Tibial nerve (tissue), 4 donors: ENCODE results near the gene ATP5F1C. TPM values are rescaled to one million over a fixed set of nuclear protein-coding genes. Genes with fewer than 3 reads are reported as not detected.

Experiments
- DNase-seq, 2 donors: peaks; one replicate each; pipeline ENCODE4 v3.0.0-alpha.2; 2019; ENCODE audit warnings: low spot score in 2 of 2
- H3K27ac ChIP-seq, 4 donors: fragments of 200-600 bp; sonication (generic) in 3 of 4; one replicate each; pipeline ENCODE4 v1.5.1; 2017 to 2019; ENCODE audit warnings: mild to moderate bottlenecking in 1 of 4
- H3K27me3 ChIP-seq, 2 donors: fragments of 200-600 bp; sonication (generic) in 1 of 2; one replicate each; pipeline versions ENCODE4 v1.5.1 to v1.6.0; 2017 to 2019
- H3K36me3 ChIP-seq, 3 donors: fragments of 200-600 bp; sonication (generic); one replicate each; pipeline ENCODE4 v1.5.1; 2018 to 2019
- H3K4me1 ChIP-seq, 4 donors: fragments of 200-600 bp; sonication (generic) in 3 of 4; one replicate each; pipeline ENCODE4 v1.5.1; 2017 to 2019
- H3K4me3 ChIP-seq, 4 donors: fragments of 200-600 bp; sonication (generic) in 3 of 4; one replicate each; pipeline ENCODE4 v1.5.1; 2017 to 2019; ENCODE audit warnings: mild to moderate bottlenecking in 1 of 4, moderate library complexity in 1 of 4
- H3K9me3 ChIP-seq, 4 donors: fragments of 200-600 bp; sonication (generic) in 3 of 4; one replicate each; pipeline ENCODE4 v1.5.1; 2017 to 2019
- EP300 ChIP-seq, 2 donors: sonication (generic); formaldehyde crosslinking; IDR thresholded peaks; one replicate each; pipeline ENCODE4 v1.6.1; 2017; ENCODE audit warnings: antibody characterized with exemption in 2 of 2, mild to moderate bottlenecking in 1 of 2
- POLR2A ChIP-seq, 2 donors: fragments of 450-650 bp; IDR thresholded peaks; one replicate each; pipeline ENCODE4 v1.6.1; 2017; ENCODE audit warnings: antibody characterized with exemption in 2 of 2, mild to moderate bottlenecking in 2 of 2, moderate library complexity in 2 of 2
- WGBS, 2 donors: methylation state at CpG; one replicate each; pipeline ENCODE4 v1.1.5; 2018; 5-methylcytosine and 5-hydroxymethylcytosine counted together
- total RNA-seq, 4 donors: library from RNA; depleted of rRNA; stranded (reverse); fragments of >200 nt; gene quantifications; one replicate each; pipeline ENCODE4 v1.1.0, GENCODE V29; 2016
- TF ChIP-seq, protein P1 (sequence below), 5 experiments: fragments of 200-600 bp in 3 of 5; fragments of 450-650 bp in 2 of 5; sonication (generic) in 3 of 5; IDR thresholded peaks; one replicate each; pipeline ENCODE4 v1.5.1; 2016 to 2019; ENCODE audit warnings: antibody characterized with exemption in 5 of 5, mild to moderate bottlenecking in 3 of 5, moderate library complexity in 2 of 5

The ATP5F1C gene
- total RNA-seq, 4 donors from 2014 or later: 138 to 224 (median 171) TPM

GRCh38 chr10:7813481-7813880, 25.5 kb downstream of the ATP5F1C start:
- H3K9me3 ChIP-seq: no peaks in the 10 kb centered on the region
- peaks cover 0 to 5% (median 0%) of the 10 kb centered on the region in 3 donors for H3K36me3 ChIP-seq
- no peaks in the 10 kb centered on the region for H3K27me3 ChIP-seq
- peaks cover 0 to 6% (median 0%) of the 10 kb centered on the region in 4 donors for H3K4me1 ChIP-seq
- TF ChIP-seq EP300 (IDR thresholded peaks at IDR 0.05) (no peak), POLR2A (IDR thresholded peaks at IDR 0.05) (no peak)
- TF ChIP-seq, protein P1, sequence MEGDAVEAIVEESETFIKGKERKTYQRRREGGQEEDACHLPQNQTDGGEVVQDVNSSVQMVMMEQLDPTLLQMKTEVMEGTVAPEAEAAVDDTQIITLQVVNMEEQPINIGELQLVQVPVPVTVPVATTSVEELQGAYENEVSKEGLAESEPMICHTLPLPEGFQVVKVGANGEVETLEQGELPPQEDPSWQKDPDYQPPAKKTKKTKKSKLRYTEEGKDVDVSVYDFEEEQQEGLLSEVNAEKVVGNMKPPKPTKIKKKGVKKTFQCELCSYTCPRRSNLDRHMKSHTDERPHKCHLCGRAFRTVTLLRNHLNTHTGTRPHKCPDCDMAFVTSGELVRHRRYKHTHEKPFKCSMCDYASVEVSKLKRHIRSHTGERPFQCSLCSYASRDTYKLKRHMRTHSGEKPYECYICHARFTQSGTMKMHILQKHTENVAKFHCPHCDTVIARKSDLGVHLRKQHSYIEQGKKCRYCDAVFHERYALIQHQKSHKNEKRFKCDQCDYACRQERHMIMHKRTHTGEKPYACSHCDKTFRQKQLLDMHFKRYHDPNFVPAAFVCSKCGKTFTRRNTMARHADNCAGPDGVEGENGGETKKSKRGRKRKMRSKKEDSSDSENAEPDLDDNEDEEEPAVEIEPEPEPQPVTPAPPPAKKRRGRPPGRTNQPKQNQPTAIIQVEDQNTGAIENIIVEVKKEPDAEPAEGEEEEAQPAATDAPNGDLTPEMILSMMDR (IDR thresholded peaks at IDR 0.05): no peak
- no peak overlapping the region for H3K27ac ChIP-seq
- 59 to 77% methylated on average over 3 of the region's 3 CpGs for WGBS, 2 donors
- H3K4me3 ChIP-seq: no peak overlapping the region
- DNase-seq: no peak

DNA sequence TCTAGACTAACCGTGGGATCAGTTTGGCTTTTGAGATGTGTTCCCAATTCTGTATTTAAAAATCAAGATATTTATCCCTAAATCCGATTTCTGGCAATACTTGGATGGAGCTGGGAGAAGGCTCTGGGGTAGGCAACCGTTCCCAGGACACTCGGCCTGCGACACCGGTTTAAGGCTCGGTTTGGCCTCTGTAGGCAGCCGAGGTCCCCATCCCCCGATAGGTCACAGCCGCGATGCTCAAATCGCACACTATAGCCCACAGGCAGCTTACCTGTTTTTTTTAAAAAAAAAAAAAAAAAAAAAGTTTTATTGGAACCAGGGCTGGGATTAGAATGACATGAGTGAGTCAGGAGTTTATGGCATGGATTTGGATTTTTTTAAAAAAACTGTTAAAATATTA, 29.6 kb downstream of the ATP5F1C start:
- TF ChIP-seq, protein P1 (IDR thresholded peaks at IDR 0.05): no peak
- no peak for TF ChIP-seq EP300 (IDR thresholded peaks at IDR 0.05)
- no peak for TF ChIP-seq POLR2A (IDR thresholded peaks at IDR 0.05)
- no peaks in the 10 kb centered on the region for H3K27me3 ChIP-seq
- WGBS, 2 donors: 13 to 21% methylated on average over 12 of the region's 12 CpGs
- H3K4me1 ChIP-seq: peaks cover 0 to 34% (median 7%) of the 10 kb centered on the region in 4 donors
- H3K27ac ChIP-seq: no peak overlapping the region
- H3K9me3 ChIP-seq: no peaks in the 10 kb centered on the region
- H3K4me3 ChIP-seq: peak overlapping the region; percentile 53 to 89 (median 80)
- no peak for DNase-seq
- peaks cover 0 to 9% (median 0%) of the 10 kb centered on the region in 3 donors for H3K36me3 ChIP-seq

DNA sequence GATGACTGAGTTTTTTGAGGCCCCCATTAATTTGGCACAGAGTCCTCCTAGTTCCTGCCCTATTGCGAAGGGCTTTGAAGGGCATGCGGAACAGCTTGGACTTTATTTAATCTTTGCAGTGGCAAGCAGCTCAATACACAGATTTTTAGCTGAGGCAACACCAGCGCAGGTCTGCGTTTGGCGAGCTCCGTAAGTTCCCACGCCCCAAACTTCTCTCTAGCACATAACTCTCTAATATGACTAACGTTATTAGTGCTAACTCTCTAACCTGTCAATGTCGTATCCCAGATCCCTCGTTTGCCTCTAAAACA, 30.0 kb downstream of the ATP5F1C start:
- TF ChIP-seq, protein P1 (IDR thresholded peaks at IDR 0.05): no peak
- TF ChIP-seq EP300 (IDR thresholded peaks at IDR 0.05) (no peak), POLR2A (IDR thresholded peaks at IDR 0.05) (no peak)
- no peaks in the 10 kb centered on the region for H3K27me3 ChIP-seq
- no peaks in the 10 kb centered on the region for H3K9me3 ChIP-seq
- WGBS, 2 donors: 0 to 1% methylated on average over 10 of the region's 10 CpGs
- peaks cover 0 to 34% (median 7%) of the 10 kb centered on the region in 4 donors for H3K4me1 ChIP-seq
- peak overlapping the region in 3 of 4 donors; percentile 46 to 84 (median 60) for H3K27ac ChIP-seq
- H3K36me3 ChIP-seq: peaks cover 0 to 13% (median 0%) of the 10 kb centered on the region in 3 donors
- DNase-seq: no peak
- peak overlapping the region; percentile 53 to 89 (median 80) for H3K4me3 ChIP-seq

GRCh38 chr10:7818295-7819120, 30.5 kb downstream of the ATP5F1C start, which contains the start of gene TAF3:
Gene TAF3, plus strand, starts transcription at chr10:7818505. Its CDS starts 205 bp downstream, at chr10:7818710.
- H3K9me3 ChIP-seq: no peaks in the 10 kb centered on the region
- peaks cover 0 to 18% (median 0%) of the 10 kb centered on the region in 3 donors for H3K36me3 ChIP-seq
- peaks cover 0 to 34% (median 7%) of the 10 kb centered on the region in 4 donors for H3K4me1 ChIP-seq
- peak within 1 kb of the TSS in 3 of 4 donors; percentile 60 to 84 (median 64) for H3K27ac ChIP-seq
- 1% methylated on average over 39 to 68 of the region's 77 CpGs for whole genome bisulfite sequencing, 2 donors
- peak in 1 of 2 donors; percentile 93 for TF ChIP-seq EP300 (IDR thresholded peaks at IDR 0.05)
- TF ChIP-seq, protein P1 (IDR thresholded peaks at IDR 0.05): no peak
- TF ChIP-seq POLR2A (IDR thresholded peaks at IDR 0.05): peak in 1 of 2 donors; percentile 46
- peak within 1 kb of the TSS; percentile 53 to 89 (median 80) for H3K4me3 ChIP-seq
- no peaks in the 10 kb centered on the region for H3K27me3 ChIP-seq
- peak; percentile 77 to 84 for DNase-seq

- H3K4me3 ChIP-seq: peak overlapping the region; percentile 53 to 89 (median 80)
- no peaks in the 10 kb centered on the region for H3K9me3 ChIP-seq
- peak overlapping the region in 2 of 4 donors; percentile 60 to 84 for H3K27ac ChIP-seq
- H3K36me3 ChIP-seq: peaks cover 0 to 19% (median 0%) of the 10 kb centered on the region in 3 donors
- TF ChIP-seq, protein P1 (IDR thresholded peaks at IDR 0.05): peak in 1 of 5 experiments; percentile 8
- TF ChIP-seq EP300 (IDR thresholded peaks at IDR 0.05): no peak
- no peaks in the 10 kb centered on the region for H3K27me3 ChIP-seq
- peaks cover 0 to 34% (median 7%) of the 10 kb centered on the region in 4 donors for H3K4me1 ChIP-seq
- peak in 1 of 2 donors; percentile 45 for DNase-seq
- 0 to 1% methylated on average over 17 of the region's 17 CpGs for WGBS, 2 donors
Observed at GRCh38 chr10:7819121-7819460, 31.1 kb downstream of the ATP5F1C start.
